GM19395 (cell line): Measurements from ENCODE around the gene RBMS2.
"Not testable (repeated sequence)": the region's sequence is repeated elsewhere in the genome, so short reads cannot be mapped to it uniquely, and the experiment has no call there.

ENCODE experiments used
- ATAC-seq: cut with Tn5 transposase; IDR thresholded peaks from one replicate; pipeline ENCODE4 v1.9.1; 2021; ENCODE audit warnings: mild to moderate bottlenecking, moderate library complexity; ENCODE audit not compliant: unreplicated experiment

RBMS2 gene

GRCh38 chr12:56514014-56514318 is 7.7 kb upstream of the RBMS2 start:
- not testable (repeated sequence) for ATAC-seq

DNA sequence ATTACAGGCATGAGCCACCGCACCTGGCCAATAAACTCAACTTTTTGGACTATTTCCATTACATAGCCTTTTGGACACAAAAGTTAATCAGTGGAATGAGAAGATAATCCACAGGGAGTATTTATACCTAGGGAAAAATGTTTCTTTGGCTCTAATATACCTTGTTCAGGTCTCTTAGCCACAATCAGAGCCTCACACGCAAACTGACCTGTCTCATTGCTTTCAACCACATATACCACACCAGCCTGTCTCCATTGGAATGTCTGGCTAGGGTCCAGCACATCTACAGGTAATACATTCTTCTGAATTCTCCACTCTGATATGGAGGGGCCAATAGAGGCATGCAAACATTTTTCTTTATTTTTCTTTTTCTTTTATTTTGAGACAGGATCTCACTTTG is 3.8 kb upstream of the RBMS2 start:
- ATAC-seq, result no peak

DNA sequence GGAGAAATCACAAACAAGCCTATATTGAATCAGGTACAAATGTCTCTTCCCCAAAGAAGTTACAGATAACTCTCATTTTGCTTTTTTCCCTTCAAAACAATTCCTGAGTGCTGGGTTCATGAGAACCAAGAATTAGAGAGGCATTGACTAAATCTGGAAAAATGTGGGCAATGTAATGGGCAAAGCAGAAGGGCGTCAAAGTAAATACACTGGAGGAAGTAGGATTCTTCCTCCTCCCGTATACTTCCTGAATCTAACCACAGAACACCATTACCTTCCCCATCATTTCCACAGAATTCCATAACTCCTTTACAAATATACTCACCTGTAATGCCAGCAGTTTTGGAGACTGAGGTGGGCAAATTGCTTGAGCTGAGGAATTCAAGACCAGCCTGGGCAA is 3.0 kb upstream of the RBMS2 start:
- no peak for ATAC-seq

- ATAC-seq, result no peak
Observed at GRCh38 chr12:56520048-56520447, 1.6 kb upstream of the RBMS2 start.

DNA sequence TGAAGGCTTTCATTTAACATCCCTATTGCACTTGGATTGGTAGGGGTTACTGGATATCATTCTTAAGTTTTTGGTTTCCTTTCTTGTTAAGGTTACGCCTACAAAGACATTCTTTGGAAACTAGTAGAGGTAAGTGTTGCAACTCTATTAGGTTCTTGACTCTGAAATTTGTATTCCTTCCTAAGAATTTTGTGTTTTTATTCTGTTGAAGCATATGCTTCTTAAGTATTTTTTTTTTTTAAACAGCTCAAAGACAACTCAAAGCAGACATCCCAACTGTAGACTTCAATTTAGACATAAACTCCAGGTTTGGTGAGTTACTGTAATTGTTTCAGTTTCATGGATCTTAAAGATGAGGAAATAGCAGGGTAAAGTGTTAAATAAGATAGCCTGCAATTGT is 1.1 kb upstream of the RBMS2 start:
- no peak for ATAC-seq

DNA sequence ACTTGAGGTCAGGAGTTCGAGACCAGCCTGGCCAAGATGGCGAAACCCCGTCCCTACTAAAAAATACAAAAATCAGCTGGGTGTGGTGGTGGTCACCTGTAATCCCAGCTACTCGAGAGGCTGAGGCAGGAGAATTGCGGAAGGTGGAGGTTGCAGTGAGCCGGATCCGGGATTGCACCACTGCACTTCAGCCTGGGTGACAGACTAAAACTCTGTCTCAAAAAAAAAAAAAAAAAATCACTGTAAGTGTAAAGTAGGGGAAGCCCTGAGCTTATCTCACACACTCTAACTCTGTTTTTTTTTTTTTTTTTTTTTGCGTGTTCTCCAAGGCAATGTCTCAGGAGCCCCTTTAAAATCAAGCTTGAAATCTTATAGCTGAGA is 421 bp upstream of the RBMS2 start:
- peak; percentile 3 for ATAC-seq

DNA sequence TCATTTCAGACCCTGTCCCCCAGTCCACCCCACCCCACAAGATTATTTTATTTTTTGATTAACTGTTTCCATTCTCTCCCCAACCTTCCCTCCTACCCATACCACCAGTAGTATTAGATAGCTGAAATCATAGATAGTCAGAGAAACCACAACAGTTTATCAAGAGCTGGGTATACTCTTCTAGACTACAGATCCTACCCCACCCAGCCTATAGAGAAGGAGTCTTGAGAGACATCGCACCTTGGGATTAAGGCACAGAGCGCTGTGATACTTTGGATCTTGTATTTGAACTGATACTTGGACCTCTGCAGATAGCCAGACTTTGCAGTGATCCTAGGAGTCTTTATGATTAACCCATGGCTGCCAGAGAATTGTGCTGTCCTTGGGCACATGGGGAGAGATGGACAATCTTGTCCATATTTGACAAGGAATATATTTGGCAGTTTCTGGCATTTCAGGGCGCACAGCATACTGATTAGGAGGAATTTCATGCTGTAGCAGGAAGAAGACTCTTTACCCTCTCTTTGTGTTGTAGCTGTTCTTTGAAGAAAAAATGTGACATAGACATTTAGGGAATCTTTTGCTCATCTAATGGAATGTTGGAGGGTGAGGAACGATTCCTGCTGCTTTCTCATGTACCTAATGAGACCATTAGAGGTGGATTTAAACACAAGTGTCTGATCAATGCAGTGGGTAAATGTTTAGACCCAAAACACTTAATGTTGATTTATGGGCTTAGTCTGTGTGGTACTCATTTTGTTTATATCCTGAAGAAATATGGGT is 982 bp downstream of the RBMS2 start:
- ATAC-seq, result no peak

GRCh38 chr12:56528846-56529245 is 7.2 kb downstream of the RBMS2 start:
- no peak for ATAC-seq

DNA sequence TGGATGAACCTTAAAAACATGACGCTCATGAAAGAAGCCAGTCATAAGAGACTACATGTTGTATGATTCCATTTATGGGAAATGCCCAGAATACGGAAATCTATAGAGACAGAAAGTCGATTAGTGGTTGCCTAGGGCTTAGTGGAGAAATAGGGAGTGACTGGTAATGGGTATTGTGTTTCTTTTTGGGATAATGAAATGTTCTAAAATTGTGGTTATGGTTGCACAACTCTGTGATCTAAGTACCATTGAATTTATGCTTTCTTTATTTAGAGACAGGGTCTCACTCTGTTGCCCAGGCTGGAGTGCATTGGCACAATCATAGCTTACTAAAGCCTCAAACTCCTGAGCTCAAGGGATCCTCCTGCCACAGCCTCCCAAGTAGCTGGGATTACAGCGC is 8.0 kb downstream of the RBMS2 start:
- ATAC-seq, result no peak

GRCh38 chr12:56530390-56531055 is 8.9 kb downstream of the RBMS2 start:
- no peak for ATAC-seq

DNA sequence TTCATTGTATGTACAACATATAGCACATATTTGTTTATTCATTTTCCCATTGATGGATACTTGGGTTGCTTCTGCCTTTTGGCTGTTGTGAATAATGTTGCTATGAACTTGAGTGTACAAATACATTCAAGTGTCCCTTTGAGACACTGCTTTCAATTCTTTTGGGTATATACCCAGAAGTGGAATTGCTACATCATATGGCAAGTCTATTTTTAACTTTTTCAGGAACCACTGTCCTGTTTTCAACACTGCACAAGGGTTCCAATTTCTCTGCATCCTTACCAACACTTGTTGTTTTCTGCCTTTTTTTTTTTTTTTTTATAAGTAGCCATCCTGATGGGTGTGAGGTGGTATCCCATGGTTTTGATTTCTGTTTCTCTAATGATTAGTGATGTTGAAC is 15.9 kb downstream of the RBMS2 start:
- no peak for ATAC-seq

DNA sequence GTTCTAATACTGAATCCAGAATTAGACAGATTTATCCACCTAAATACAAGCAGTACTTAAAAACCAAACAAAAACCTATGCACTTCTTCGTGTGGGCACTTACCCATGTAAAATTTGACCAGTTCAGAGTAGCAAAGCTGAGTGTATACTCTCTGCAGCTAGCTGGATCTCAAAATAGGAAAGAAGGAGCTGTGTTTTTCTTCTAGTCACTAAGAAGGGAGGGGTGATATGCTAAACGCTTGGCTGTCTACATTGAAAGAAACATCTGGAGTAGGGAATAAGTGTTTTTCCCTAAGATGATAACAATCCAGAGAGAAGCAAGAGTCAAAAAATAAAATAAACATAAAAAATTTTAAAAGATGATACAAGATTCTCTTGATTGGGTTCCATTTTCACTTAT is 20.0 kb downstream of the RBMS2 start:
- no peak for ATAC-seq

DNA sequence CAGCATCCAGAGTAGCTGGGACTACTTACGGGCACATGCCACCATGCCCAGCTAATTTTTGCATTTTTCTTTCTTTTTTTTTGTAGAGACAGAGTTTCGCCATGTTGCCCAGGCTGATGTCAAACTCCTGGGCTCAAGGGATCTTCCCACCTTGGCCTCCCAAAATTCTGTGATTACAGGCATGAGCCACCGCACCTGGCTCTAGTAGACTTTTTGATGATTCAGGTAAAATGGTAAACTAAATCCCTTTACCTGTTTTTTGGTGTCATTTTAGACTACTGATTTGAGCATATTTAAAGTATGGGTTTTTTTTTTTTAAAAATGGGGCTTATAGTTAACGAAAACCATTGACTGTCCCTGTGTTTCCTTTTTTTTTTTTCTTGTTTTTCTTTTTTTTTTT is 20.5 kb downstream of the RBMS2 start:
- no peak for ATAC-seq

GRCh38 chr12:56545023-56545604 is 23.5 kb downstream of the RBMS2 start:
- no peak for ATAC-seq

DNA sequence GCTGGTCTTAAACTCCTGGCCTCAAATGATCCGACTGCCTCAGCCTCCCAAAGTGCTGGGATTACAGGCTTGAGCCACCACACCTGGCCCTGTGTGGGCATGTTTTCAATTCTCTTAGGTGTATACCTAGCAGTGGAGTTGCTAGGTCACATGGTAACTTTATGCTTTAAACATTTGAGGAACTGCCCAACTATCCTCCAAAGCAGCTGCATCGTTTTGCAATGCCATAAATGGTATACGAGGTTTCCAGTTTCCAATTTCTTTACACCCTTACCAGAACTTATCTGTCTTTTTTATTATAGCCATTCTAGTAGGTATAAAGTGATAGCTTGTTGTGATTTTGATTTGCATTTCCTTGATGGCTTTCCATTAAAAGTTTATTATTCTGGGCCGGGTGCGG is 25.1 kb downstream of the RBMS2 start:
- no peak for ATAC-seq

GRCh38 chr12:56551070-56551469 is 29.4 kb downstream of the RBMS2 start:
- no peak for ATAC-seq

DNA sequence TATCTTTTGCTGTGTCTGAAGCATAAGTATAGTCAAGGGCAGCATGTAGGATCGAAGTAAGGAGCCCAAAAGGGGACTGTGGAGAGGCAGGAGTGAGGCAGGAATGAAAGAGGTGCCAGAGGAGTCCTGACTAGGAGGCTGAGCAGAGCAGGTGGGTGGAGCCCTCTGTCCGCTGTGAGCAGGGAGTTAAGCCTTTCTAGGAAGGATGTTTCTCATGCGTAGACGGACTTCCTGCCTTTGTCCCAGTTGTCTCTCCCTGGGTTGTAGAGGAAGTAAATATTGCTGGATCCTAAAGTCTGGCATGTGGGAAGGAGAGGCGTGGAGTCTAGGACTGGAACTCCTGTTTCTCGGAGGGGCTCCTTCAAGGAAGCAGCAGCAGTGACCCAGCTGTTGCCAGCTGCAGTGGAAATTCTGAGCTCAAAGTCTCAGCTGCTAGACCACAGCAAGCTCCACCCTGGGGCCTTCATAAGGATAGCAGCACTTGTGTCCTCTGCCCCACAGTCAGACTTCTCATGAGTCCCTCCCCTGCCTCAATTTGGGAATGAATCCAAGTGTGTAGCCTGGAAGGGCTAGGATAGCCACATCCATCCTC is 44.0 kb downstream of the RBMS2 start:
- ATAC-seq, result no peak

- ATAC-seq, result no peak
Observed at GRCh38 chr12:56568146-56568545, 46.5 kb downstream of the RBMS2 start.

GRCh38 chr12:56571121-56571520 is 49.5 kb downstream of the RBMS2 start:
- no peak for ATAC-seq

DNA sequence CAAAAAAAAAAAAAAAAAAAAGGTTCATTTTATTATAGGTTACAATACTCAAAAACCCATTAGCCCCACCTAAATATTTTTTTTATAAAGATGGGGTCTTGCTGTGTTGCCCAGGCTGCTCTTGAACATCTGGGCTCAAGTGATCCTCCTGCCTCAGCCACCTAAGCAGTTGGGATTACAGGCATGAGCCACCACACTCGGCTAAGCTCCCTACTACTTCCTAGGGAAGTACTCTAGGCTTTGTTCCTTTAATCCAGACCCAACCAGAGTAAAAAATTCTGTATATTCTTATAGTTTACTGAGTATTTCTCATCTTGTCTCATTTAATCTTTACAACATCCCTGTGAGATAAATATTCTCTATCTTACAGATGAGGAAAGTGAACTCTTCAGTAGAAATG is 50.7 kb downstream of the RBMS2 start:
- ATAC-seq, result no peak

- no peak for ATAC-seq
Observed at GRCh38 chr12:56574210-56574609, 52.6 kb downstream of the RBMS2 start.

GRCh38 chr12:56577248-56577647 is 55.6 kb downstream of the RBMS2 start:
- not testable (repeated sequence) for ATAC-seq
